Measurements from ENCODE around the gene FAM222B. TPM values are rescaled to one million over a fixed set of nuclear protein-coding genes. Genes with fewer than 3 reads are reported as not detected.

The FAM222B gene, protein sequence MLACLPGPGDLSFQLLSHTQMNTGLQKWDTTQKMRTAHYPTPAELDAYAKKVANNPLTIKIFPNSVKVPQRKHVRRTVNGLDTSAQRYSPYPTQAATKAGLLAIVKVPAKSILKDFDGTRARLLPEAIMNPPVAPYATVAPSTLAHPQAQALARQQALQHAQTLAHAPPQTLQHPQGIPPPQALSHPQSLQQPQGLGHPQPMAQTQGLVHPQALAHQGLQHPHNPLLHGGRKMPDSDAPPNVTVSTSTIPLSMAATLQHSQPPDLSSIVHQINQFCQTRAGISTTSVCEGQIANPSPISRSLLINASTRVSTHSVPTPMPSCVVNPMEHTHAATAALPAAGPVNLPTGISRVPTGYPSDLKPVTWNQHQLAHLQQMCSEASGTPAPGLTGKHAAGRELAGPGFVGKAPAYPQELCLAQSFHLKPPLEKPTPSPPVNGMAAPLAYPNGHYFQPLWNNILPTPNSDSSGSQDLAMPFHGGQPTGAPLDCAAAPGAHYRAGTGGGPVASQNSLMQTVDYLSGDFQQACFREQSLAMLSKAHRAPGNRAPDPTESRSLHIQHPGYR
- 1.5 and 1.6 TPM in 2 replicates for total RNA-seq

GRCh38 chr17:28842282-28843012 lies at the start of gene FAM222B:
TSS of gene FAM222B (minus strand) at chr17:28842790. CDS start at chr17:28766667, 76,123 bp downstream.

GRCh38 chr17:28854457-28855335 lies 12.1 kb upstream of the FAM222B start, which contains the start of gene ERAL1:
TSS of gene ERAL1 (plus strand) at chr17:28855016. CDS start at chr17:28855035, 19 bp downstream.

GRCh38 chr17:28743243-28744103 lies 99.1 kb downstream of the FAM222B start, which contains the start of gene TRAF4:
TSS of gene TRAF4 (plus strand) at chr17:28744011. CDS start at chr17:28744113, 102 bp downstream.

DNA sequence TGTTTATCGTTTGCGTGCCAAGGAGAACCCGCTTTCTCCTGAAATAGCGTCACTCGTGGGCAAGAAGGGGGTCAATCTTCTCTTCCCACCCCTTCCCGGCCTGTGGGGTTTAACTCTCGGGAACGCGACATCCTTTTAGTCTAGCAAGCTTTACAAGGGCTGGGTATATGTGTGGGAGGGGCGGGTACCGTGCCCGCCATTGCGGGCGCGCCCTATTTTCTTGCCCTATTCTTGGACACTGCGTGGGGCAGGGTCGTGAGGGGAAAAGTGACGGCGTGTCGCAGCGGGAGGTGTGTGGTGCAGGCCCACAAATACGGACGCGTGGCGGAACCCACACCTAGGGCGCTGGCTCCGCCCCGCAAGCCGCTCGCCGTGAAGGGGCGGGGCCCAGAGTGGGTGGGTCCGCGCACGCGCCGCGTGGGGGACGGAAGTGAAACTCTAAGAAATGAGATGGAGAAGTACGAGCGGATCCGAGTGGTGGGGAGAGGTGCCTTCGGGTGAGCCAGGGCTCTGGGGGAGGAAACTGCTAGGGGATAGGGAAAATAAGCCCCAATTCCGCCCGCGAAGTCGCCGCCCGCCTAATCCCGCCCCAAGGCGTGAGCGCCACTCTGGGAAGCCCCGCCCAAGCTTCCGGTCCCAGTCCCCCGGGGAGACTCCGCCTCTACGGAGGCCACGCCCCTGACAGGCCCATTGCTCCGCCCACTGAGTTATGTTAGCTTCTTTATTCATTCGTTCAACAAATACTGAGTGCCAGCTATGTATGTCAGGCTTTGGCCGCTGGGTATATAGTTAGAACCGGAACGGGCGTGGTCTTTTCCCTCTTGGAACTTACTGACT lies 114.0 kb downstream of the FAM222B start, which contains the start of gene NEK8:
Gene NEK8 (plus strand): TSS at position 425 of the 837 bp plus-strand sequence. CDS start 26 bp downstream, at position 451.

DNA sequence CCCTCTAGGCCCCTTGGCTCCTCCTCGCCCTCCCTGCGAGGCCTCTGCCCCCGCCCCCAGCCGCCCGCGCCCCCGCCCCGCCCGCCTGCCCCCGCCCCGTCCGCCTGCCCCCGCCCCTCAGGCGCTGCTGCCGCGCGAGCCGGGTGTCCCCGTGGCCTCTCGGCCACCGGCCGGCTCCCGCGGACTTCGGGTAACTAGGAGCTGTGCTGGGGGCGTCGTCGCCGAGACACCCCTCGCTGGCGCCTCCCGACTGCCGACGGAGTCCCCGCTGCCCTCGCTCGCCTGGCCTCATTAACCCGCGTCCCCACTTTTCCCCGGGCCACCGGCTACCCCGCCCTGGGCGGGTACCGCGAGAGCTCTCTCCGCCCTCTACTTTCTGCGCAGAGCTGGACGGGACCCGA lies 116.4 kb downstream of the FAM222B start, which contains the start of gene TLCD1:
Gene TLCD1 (minus strand): TSS at position 8 of the 401 bp plus-strand sequence. CDS start 136 bp downstream, outside the sequence.

GRCh38 chr17:28717578-28718332 lies 124.8 kb downstream of the FAM222B start, which contains the start of gene RAB34:
TSS of gene RAB34 (minus strand) at chr17:28717868. CDS start at chr17:28717266, 602 bp downstream.

DNA sequence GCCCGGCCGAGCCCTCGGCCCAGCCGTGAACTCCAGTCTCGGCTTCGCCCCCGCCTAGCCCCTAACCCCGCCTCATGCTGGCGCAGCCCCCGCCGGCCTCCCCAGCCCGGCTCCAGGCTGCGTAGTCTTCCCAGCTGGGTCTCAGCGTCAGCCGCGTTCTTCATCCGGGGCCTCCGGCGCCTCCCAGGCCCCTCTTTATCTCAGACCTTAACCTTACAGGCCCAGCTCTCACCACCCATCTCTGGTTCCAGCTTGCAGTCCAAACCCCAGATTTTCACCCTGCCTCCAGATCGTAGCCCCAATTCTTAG lies 130.9 kb downstream of the FAM222B start, which contains the start of gene PROCA1:
Gene PROCA1 (minus strand): TSS at position 166 of the 309 bp plus-strand sequence. CDS start 228 bp downstream, outside the sequence.

Other genes with a start within 250 kb of the FAM222B start
- gene SPAG5, start 243.8 kb downstream of the FAM222B start, total RNA-seq = 2.6 and 7.1 TPM in 2 replicates
- 2.0 and 3.8 TPM in 2 replicates for gene RSKR, start 228.6 kb downstream of the FAM222B start, total RNA-seq
- 110 and 118 TPM in 2 replicates for gene BLTP2, start 197.6 kb downstream of the FAM222B start, total RNA-seq
- 77.9 and 90.4 TPM in 2 replicates for gene SDF2, start 180.9 kb downstream of the FAM222B start, total RNA-seq
- 40.3 and 53.1 TPM in 2 replicates for gene SUPT6H, start 180.6 kb downstream of the FAM222B start, total RNA-seq
- 1.6 and 2.9 TPM in 2 replicates for gene PROCA1, start 130.9 kb downstream of the FAM222B start, total RNA-seq
- 150 and 173 TPM in 2 replicates for gene RAB34, start 124.9 kb downstream of the FAM222B start, total RNA-seq
- 733 and 1,314 TPM in 2 replicates for gene RPL23A, start 122.8 kb downstream of the FAM222B start, total RNA-seq
- 3.3 and 6.1 TPM in 2 replicates for gene TLCD1, start 116.6 kb downstream of the FAM222B start, total RNA-seq
- gene NEK8, start 114.0 kb downstream of the FAM222B start, total RNA-seq = 5.0 and 7.2 TPM in 2 replicates
- gene TRAF4, start 98.8 kb downstream of the FAM222B start, total RNA-seq = 23.8 and 26.6 TPM in 2 replicates
- 11.1 and 12.5 TPM in 2 replicates for gene ERAL1, start 12.2 kb upstream of the FAM222B start, total RNA-seq
- gene FLOT2, start 54.9 kb upstream of the FAM222B start, total RNA-seq = 35.5 and 42.6 TPM in 2 replicates
- 2.8 and 4.4 TPM in 2 replicates for gene DHRS13, start 60.3 kb upstream of the FAM222B start, total RNA-seq
- 10.7 and 14.5 TPM in 2 replicates for gene PHF12, start 108.7 kb upstream of the FAM222B start, total RNA-seq
- gene SEZ6, start 163.2 kb upstream of the FAM222B start, total RNA-seq = not detected in 2 replicates
- 2.2 and 3.0 TPM in 2 replicates for gene PIPOX, start 200.4 kb upstream of the FAM222B start, total RNA-seq